Activated CD8-positive, alpha-beta T cell treated with anti-CD3 and anti-CD28 coated beads, Interleukin-2, amount 10 ng/mL, durations not matched to agents 7 days and 5 days (primary cell): ENCODE measurements around the gene ULK4. TPM values are rescaled to one million over a fixed set of nuclear protein-coding genes. Genes with fewer than 3 reads are reported as not detected.
"Not testable (repeated sequence)": the region's sequence is repeated elsewhere in the genome, so short reads cannot be mapped to it uniquely, and the experiment has no call there.

Experiments used
- ATAC-seq: fragments of 150-1000 bp; cut with Tn5 transposase; one replicate; pipeline ENCODE4 v1.10.0; 2021; ENCODE audit warnings: moderate library complexity
- CTCF ChIA-PET: fragments of 350-600 bp; sonication (Branson Sonifier 250); formaldehyde crosslinking; loops from one replicate; lab custom pipeline; 2021; ENCODE audit warnings: antibody characterized with exemption; lab: Charles Lee
- POLR2A ChIA-PET: fragments of 350-600 bp; sonication (Branson Sonifier 250); formaldehyde crosslinking; loops from one replicate; lab custom pipeline; 2021; ENCODE audit warnings: antibody characterized with exemption; lab: Charles Lee
- DNase-seq: peaks from one replicate; pipeline ENCODE4 v3.0.0-alpha.2; 2020
- H3K27ac Mint-ChIP-seq: one replicate; pipeline ENCODE4 v1.8.0; 2021; ENCODE audit warnings: mild to moderate bottlenecking, mixed read lengths
- H3K27me3 Mint-ChIP-seq: one replicate; pipeline ENCODE4 v1.8.0; 2021; ENCODE audit warnings: low read depth, mixed read lengths
- H3K36me3 Mint-ChIP-seq: one replicate; pipeline ENCODE4 v1.8.0; 2021; ENCODE audit warnings: low read depth, mixed read lengths
- H3K4me1 Mint-ChIP-seq: one replicate; pipeline ENCODE4 v1.8.0; 2021; ENCODE audit warnings: low read depth, mixed read lengths
- H3K4me3 Mint-ChIP-seq: one replicate; pipeline ENCODE4 v1.8.0; 2021; ENCODE audit warnings: mild to moderate bottlenecking, mixed read lengths
- H3K9me3 Mint-ChIP-seq: one replicate; pipeline ENCODE4 v1.8.0; 2022; ENCODE audit warnings: mixed read lengths; ENCODE audit not compliant: insufficient read depth
- total RNA-seq, 2 experiments: library from RNA; stranded (reverse); gene quantifications; one replicate each; pipeline ENCODE4 v1.2.3, GENCODE V29; 2021

ULK4 gene
- total RNA-seq, 2 experiments from 2014 or later: 10.5 to 12.3 TPM

DNA sequence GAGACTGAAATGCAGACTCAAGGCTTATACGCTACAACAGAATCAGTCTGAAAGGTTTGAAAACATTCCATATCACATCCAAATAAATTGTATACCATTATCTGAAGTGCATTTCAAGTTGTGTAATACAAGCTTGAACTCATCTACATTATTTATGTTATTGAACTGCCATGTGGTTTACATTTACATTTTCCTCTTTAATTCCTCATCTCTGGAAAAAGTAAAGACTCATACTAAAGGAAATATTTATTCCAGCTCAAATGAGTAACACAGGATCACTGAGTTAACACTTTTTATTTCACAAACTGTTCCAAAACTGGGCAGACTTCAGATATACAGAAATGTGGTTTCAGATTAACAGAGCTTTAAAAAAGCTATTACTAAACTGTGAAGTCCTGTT, 282.5 kb downstream of the ULK4 start:
- CTCF ChIA-PET: no interaction called here
- H3K27me3 Mint-ChIP-seq: no peaks in the 10 kb centered on the region

DNA sequence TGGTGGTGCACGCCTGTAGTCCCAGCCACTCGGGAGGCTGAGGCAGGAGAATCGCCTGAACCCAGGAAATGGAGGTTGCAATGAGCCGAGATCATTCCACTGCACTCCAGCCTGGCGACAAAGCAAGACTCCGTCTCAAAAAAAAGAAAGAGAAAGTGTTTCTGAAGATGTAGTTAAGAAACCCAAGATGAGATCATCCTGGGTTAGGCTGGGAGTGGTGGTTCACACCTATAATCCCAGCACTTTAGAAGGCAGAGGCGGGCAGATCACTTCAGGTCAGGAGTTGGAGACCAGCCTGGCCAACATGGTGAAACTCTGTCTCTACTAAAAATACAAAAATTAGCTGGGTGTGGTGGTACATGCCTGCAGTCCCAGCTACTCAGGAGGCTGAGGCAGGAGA, 286.8 kb downstream of the ULK4 start:
- H3K4me3 Mint-ChIP-seq: not testable (repeated sequence)

More for the DNA sequence above, 282.5 kb downstream of the ULK4 start:
- no peak overlapping the region for H3K4me3 Mint-ChIP-seq
- POLR2A ChIA-PET: no interaction called here
- H3K36me3 Mint-ChIP-seq: no peaks in the 10 kb centered on the region
- H3K4me1 Mint-ChIP-seq: no peaks in the 10 kb centered on the region
- DNase-seq: no peak
- H3K9me3 Mint-ChIP-seq: no peaks in the 10 kb centered on the region
- ATAC-seq: no peak
- H3K27ac Mint-ChIP-seq: no peak overlapping the region

DNA sequence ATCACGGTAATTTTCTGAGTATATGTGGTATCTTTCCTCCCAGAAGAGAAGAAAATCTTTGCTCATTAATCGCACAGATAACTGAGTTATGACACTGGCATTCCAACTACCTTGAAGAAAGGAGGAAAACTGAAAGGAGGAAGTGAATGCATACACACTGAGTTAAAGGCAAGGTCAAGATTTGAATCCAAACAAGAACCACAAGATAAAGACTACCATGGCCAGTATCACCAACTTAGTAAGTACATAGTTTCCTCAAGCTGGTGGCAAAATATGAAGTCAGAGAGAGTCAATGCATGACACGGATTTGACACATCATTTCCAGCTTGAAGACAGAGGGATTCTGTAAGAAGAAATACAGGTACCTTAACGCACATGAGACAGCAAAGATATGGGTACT, 287.5 kb downstream of the ULK4 start:
- CTCF ChIA-PET: no interaction called here
- Mint-ChIP-seq H3K27me3 (no peaks in the 10 kb centered on the region), H3K36me3 (no peaks in the 10 kb centered on the region), H3K9me3 (no peaks in the 10 kb centered on the region), H3K4me3 (no peak overlapping the region), H3K27ac (no peak overlapping the region), H3K4me1 (no peaks in the 10 kb centered on the region)
- POLR2A ChIA-PET: no interaction called here
- no peak for DNase-seq
- no peak for ATAC-seq

More for the DNA sequence above, 286.8 kb downstream of the ULK4 start:
- H3K4me1 Mint-ChIP-seq, H3K36me3 Mint-ChIP-seq, POLR2A ChIA-PET, ATAC-seq, H3K27me3 Mint-ChIP-seq, CTCF ChIA-PET, H3K9me3 Mint-ChIP-seq, H3K27ac Mint-ChIP-seq, DNase-seq: not testable (repeated sequence)

DNA sequence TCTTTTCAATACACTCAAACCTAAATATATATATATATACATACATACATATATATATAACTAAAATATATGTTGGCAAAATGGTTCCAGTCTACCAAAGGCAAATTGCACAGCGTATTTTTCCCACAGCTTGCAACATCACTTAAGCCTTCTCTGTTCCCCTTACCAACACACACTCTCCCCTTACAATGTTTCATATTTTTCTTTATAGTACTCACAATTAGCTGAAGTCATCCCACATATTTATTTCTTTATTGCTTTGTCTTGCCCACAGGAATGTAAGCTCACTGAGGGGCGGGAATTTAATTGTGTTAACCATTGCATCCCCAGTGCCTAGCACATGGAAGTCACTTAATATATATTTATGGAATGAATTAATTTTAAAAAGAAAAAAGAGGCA, 288.3 kb downstream of the ULK4 start:
- DNase-seq: no peak
- no peak for ATAC-seq
- CTCF ChIA-PET: no interaction called here
- no peaks in the 10 kb centered on the region for H3K27me3 Mint-ChIP-seq
- POLR2A ChIA-PET: no interaction called here
- no peak overlapping the region for H3K27ac Mint-ChIP-seq
- H3K9me3 Mint-ChIP-seq: no peaks in the 10 kb centered on the region
- H3K36me3 Mint-ChIP-seq: no peaks in the 10 kb centered on the region
- H3K4me3 Mint-ChIP-seq: no peak overlapping the region
- no peaks in the 10 kb centered on the region for H3K4me1 Mint-ChIP-seq

DNA sequence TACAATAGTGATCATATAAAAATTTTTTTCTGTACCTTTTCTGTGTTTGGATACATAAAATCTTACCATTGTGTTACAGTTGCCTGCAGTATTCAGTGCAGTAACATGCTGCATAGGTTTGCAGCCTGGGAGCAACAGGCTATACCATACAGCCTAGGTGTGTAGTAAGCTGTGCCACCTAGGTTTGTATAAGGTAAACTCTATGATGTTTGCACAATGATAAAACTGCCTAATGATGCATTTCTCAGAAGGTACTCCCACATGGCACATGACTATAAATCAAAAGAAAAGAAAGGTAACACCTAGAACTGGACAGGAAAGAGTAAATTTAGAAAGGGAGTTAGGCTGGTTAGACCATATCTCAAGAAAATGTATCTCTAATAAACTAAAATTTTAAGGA, 293.5 kb downstream of the ULK4 start:
- ATAC-seq (no peak), DNase-seq (no peak)
- CTCF ChIA-PET: no interaction called here
- POLR2A ChIA-PET: no interaction called here
- H3K4me1 Mint-ChIP-seq: no peaks in the 10 kb centered on the region
- H3K36me3 Mint-ChIP-seq: no peaks in the 10 kb centered on the region
- no peak overlapping the region for H3K27ac Mint-ChIP-seq
- no peaks in the 10 kb centered on the region for H3K27me3 Mint-ChIP-seq
- H3K4me3 Mint-ChIP-seq: no peak overlapping the region
- H3K9me3 Mint-ChIP-seq: peaks cover 12% of the 10 kb centered on the region

DNA sequence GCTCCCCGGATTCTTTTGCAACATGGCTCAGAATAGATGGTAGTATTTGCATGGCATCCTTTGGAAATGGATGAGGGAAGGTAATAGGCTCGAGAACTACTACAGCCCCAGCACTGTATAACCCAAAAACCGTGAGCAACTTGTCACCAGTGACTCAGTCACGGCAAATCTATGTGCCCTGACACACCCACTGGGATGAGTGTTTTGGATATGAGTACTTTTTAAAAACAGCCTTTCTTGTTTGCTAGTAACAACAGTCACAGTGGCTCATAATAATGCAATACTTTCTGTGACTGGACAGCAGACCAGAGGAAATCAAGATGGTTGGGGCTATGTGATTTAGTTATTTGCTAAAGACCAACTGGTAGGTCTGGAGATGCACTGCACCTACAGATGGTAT, 299.6 kb downstream of the ULK4 start:
- Mint-ChIP-seq H3K9me3 (peaks cover 12% of the 10 kb centered on the region), H3K27ac (no peak overlapping the region), H3K4me1 (no peaks in the 10 kb centered on the region), H3K27me3 (no peaks in the 10 kb centered on the region), H3K36me3 (no peaks in the 10 kb centered on the region), H3K4me3 (no peak overlapping the region)
- POLR2A ChIA-PET: no interaction called here
- CTCF ChIA-PET: no interaction called here
- ATAC-seq (no peak), DNase-seq (no peak)

DNA sequence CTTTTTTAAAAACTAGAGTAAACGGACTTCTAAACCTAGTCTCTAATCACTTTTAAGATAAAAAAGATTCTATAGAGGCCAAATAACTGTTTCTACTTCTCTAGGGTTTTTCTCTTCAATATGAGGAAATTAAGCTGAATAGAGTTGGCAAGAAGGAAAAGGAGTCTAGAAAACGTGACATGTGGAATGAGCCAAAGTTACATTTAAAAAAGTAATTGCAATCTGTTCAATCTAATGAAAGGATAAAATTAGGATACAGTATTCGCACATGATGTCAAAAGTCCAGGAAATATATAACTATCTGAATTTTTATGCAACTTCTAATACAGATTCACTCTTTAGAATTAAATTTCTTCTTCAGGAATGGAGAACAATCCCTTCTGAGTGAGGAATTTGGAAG, 300.1 kb downstream of the ULK4 start:
- ATAC-seq (no peak), DNase-seq (no peak)
- H3K4me3 Mint-ChIP-seq: no peak overlapping the region
- ChIA-PET CTCF (no interaction called here), POLR2A (no interaction called here)
- no peaks in the 10 kb centered on the region for H3K27me3 Mint-ChIP-seq
- H3K9me3 Mint-ChIP-seq: peaks cover 12% of the 10 kb centered on the region
- H3K27ac Mint-ChIP-seq: no peak overlapping the region
- no peaks in the 10 kb centered on the region for H3K36me3 Mint-ChIP-seq
- H3K4me1 Mint-ChIP-seq: no peaks in the 10 kb centered on the region

DNA sequence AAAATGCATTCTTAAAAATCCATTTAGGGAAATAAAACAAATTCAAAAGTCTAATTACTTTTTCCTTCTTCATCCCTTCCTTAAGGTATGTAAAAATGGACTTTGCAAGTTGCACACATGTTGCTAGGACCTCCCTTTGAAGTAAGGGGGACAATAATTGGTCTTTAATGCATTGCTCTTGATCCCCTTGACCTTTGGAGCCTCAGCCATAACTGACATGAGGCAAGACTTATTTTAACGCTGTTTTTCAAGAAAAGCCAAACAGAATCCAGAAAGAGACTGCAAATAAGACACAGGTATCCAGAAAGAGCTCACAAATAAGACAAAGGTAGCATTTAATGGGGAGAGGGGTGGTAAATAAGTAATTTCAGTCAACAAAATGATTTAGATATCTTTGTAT, 301.4 kb downstream of the ULK4 start:
- H3K4me3 Mint-ChIP-seq: no peak overlapping the region
- POLR2A ChIA-PET: no interaction called here
- CTCF ChIA-PET: no interaction called here
- H3K36me3 Mint-ChIP-seq: no peaks in the 10 kb centered on the region
- no peaks in the 10 kb centered on the region for H3K4me1 Mint-ChIP-seq
- DNase-seq (no peak), ATAC-seq (no peak)
- H3K9me3 Mint-ChIP-seq: peaks cover 6% of the 10 kb centered on the region
- no peaks in the 10 kb centered on the region for H3K27me3 Mint-ChIP-seq
- H3K27ac Mint-ChIP-seq: no peak overlapping the region

DNA sequence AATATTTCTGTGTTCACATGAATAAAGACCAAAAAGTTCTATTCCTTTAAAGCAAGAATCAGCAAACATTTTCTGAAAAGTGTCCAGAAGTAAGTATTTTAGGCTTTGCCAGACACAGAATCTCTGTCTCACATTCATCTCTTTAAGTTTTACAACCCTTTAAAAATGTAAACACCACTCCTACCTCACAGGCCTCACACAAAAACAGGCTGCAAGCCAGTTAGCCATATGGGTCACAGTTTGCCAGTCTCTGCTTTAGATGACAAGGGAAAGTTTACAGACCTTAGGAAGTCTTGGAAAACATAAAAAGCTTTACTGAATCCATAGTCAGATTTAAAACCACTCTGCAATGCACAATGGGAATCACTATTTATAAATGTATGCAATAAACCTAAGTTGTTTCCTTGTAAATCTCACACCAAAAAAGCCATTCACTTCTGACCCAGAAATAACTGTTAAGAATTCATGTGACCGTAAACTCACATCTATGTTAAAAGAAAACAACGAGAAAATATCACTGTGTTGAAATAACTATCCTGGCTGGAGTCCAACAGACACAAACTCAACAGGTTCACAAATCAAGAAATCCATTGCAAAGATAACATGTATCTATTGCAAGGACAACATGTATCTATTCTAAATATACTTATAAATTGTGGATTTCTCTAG, 308.2 kb downstream of the ULK4 start:
- Mint-ChIP-seq H3K27me3 (no peaks in the 10 kb centered on the region), H3K36me3 (no peaks in the 10 kb centered on the region), H3K4me3 (no peak overlapping the region), H3K4me1 (no peaks in the 10 kb centered on the region), H3K9me3 (no peaks in the 10 kb centered on the region), H3K27ac (no peak overlapping the region)
- POLR2A ChIA-PET: no interaction called here
- DNase-seq: no peak
- CTCF ChIA-PET: no interaction called here
- ATAC-seq: no peak

DNA sequence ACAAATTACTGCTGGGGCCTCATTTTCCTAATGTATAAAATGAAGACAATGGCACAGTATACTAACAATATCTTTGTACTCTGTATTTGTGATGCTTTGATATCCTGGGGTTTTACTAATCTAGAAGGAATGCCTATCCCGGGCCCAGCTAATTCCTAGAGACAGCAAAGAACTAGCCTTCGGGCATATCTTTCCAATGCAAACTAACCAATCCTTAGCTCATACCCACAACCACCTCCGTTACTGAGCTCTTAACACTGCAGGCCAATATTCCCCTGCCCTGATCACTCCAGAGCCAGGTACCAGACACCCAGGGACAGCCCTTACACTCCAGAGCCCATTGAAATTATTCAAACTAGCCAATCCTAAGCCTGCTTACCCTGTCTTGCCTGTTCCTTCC, 309.0 kb downstream of the ULK4 start:
- H3K4me3 Mint-ChIP-seq: no peak overlapping the region
- ChIA-PET CTCF (no interaction called here), POLR2A (no interaction called here)
- no peaks in the 10 kb centered on the region for H3K36me3 Mint-ChIP-seq
- H3K27me3 Mint-ChIP-seq: no peaks in the 10 kb centered on the region
- no peaks in the 10 kb centered on the region for H3K9me3 Mint-ChIP-seq
- no peaks in the 10 kb centered on the region for H3K4me1 Mint-ChIP-seq
- no peak overlapping the region for H3K27ac Mint-ChIP-seq
- DNase-seq: no peak
- no peak for ATAC-seq

DNA sequence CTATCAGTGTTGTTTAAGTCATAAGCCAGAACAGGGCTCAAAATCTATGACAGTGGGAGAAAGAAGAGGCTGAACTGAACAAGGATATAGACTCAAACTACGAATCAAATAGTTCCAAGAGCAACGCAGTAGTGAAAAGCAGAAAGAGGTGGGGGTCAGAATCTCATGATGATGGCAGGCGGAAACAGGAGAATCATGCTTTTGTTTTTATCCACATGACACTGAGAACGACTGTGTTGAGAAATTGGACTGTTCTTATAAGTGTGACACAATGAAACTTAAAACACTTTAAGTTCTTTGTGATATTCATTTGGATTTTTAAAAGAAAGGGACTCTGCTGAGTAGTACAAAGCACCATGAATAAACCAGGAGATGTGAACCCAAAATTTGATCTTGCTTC, 309.4 kb downstream of the ULK4 start:
- CTCF ChIA-PET: no interaction called here
- Mint-ChIP-seq H3K4me1 (no peaks in the 10 kb centered on the region), H3K27ac (no peak overlapping the region), H3K36me3 (no peaks in the 10 kb centered on the region), H3K4me3 (no peak overlapping the region), H3K27me3 (no peaks in the 10 kb centered on the region), H3K9me3 (no peaks in the 10 kb centered on the region)
- POLR2A ChIA-PET: no interaction called here
- DNase-seq (no peak), ATAC-seq (no peak)

DNA sequence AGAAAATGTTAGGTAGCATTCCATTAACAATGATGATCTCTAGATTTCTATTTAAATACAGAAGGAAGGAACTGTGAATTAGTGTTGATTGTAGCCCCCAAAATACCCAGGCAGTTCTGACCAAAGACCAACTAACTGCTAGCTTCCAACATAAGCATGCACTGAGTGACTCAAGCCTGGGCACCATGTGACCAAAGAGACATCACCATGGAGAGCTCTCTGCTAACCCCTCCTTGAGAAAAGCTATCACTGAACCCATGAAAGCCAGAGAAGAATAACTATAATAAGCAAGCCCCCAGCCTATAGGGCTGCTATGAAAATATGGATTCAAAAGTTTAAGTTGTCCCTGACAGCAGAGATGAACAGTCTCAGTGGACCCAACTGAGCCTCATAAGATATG, 310.2 kb downstream of the ULK4 start:
- Mint-ChIP-seq H3K36me3 (no peaks in the 10 kb centered on the region), H3K27ac (no peak overlapping the region), H3K4me3 (no peak overlapping the region), H3K27me3 (no peaks in the 10 kb centered on the region), H3K9me3 (no peaks in the 10 kb centered on the region), H3K4me1 (no peaks in the 10 kb centered on the region)
- no peak for DNase-seq
- ChIA-PET POLR2A (no interaction called here), CTCF (no interaction called here)
- ATAC-seq: no peak

DNA sequence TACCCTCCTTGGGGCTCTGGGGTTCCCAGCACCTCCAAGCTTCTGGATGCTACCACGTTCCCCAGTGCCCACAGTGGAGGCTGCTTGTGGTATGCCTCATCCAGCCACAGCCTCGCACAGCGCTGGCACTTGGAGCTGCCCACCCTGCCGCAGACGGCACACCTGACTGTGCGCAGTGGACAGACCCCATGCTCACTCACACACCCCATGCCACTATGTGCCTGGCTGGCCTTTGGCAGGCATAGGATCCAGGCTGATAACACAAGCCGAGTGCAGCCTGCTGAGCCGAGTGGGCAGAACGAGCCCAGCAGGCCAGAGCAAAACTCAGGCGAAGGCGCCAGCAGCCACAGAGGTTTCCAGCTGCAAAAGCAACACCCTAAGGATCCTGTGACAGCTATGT, 311.5 kb downstream of the ULK4 start:
- no peaks in the 10 kb centered on the region for H3K27me3 Mint-ChIP-seq
- H3K4me1 Mint-ChIP-seq: no peaks in the 10 kb centered on the region
- no peak overlapping the region for H3K4me3 Mint-ChIP-seq
- DNase-seq (no peak), ATAC-seq (no peak)
- POLR2A ChIA-PET: no interaction called here
- no peak overlapping the region for H3K27ac Mint-ChIP-seq
- no peaks in the 10 kb centered on the region for H3K9me3 Mint-ChIP-seq
- CTCF ChIA-PET: no interaction called here
- H3K36me3 Mint-ChIP-seq: no peaks in the 10 kb centered on the region
